ENCODE data around the gene C4orf50.

The C4orf50 gene

GRCh38 chr4:5906191-5906590, 112.0 kb downstream of the C4orf50 start:
- ChIA-PET POLR2A (no interaction called here), CTCF (interaction anchor here (1.2 kb wide), 1 partner anchor 12 kb away, joined by 3 read pairs; no protein-coding TSS in a partner anchor)
- no peak for TF ChIP-seq TARDBP (IDR thresholded peaks at IDR 0.05)
- TF ChIP-seq ELF4 (IDR thresholded peaks at IDR 0.05), result no peak
- TF ChIP-seq ZNF384 (IDR thresholded peaks at IDR 0.05), result no peak
- no peak for TF ChIP-seq FOXK2 (IDR thresholded peaks at IDR 0.05)
- no peak for TF ChIP-seq SP1 (IDR thresholded peaks at IDR 0.05)
- TF ChIP-seq FOXA1 (IDR thresholded peaks at IDR 0.05), result no peak
- no peak for TF ChIP-seq CTBP1 (IDR thresholded peaks at IDR 0.05; ENCODE audit: borderline replicate concordance)
- TF ChIP-seq BHLHE40 (IDR thresholded peaks at IDR 0.05; ENCODE audit: borderline replicate concordance), result no peak
- DNase-seq (ENCODE audit: extremely low spot score), result no peak

- POLR2A ChIA-PET, result no interaction called here
- CTCF ChIA-PET, result no interaction called here
- TF ChIP-seq CTBP1 (IDR thresholded peaks at IDR 0.05; ENCODE audit: borderline replicate concordance), result no peak
- no peak for TF ChIP-seq FOXK2 (IDR thresholded peaks at IDR 0.05)
- DNase-seq (ENCODE audit: extremely low spot score), result no peak
Measured at GRCh38 chr4:5905714-5906113, 112.5 kb downstream of the C4orf50 start.

GRCh38 chr4:5900844-5901243, 117.4 kb downstream of the C4orf50 start:
- no peak for DNase-seq (ENCODE audit: extremely low spot score)
- TF ChIP-seq FOXA1 (IDR thresholded peaks at IDR 0.05) (no peak), SUZ12 (IDR thresholded peaks at IDR 0.05) (no peak), CTBP1 (IDR thresholded peaks at IDR 0.05; ENCODE audit: borderline replicate concordance) (no peak), NFRKB (IDR thresholded peaks at IDR 0.05) (no peak), ZNF384 (IDR thresholded peaks at IDR 0.05) (no peak), HDGF (IDR thresholded peaks at IDR 0.05; ENCODE audit: borderline replicate concordance) (no peak), FOXK2 (IDR thresholded peaks at IDR 0.05) (no peak), TARDBP (IDR thresholded peaks at IDR 0.05) (no peak), ARNT (IDR thresholded peaks at IDR 0.05) (no peak), SP1 (IDR thresholded peaks at IDR 0.05) (no peak), ELF4 (IDR thresholded peaks at IDR 0.05) (no peak)
- CTCF ChIA-PET, result no interaction called here
- POLR2A ChIA-PET, result no interaction called here

- CTCF ChIA-PET, result no interaction called here
Measured at GRCh38 chr4:5899881-5900280, 118.3 kb downstream of the C4orf50 start.

GRCh38 chr4:5899396-5899795, 118.8 kb downstream of the C4orf50 start:
- TF ChIP-seq HDGF (IDR thresholded peaks at IDR 0.05; ENCODE audit: borderline replicate concordance), result no peak
- no peak for TF ChIP-seq ARNT (IDR thresholded peaks at IDR 0.05)
- TF ChIP-seq L3MBTL2 (conservative IDR thresholded peaks at IDR 0.05), result no peak
- TF ChIP-seq FOXM1 (IDR thresholded peaks at IDR 0.05; ENCODE audit: borderline replicate concordance), result no peak
- TF ChIP-seq SUZ12 (IDR thresholded peaks at IDR 0.05), result no peak
- no peak for TF ChIP-seq BHLHE40 (IDR thresholded peaks at IDR 0.05; ENCODE audit: borderline replicate concordance)
- POLR2A ChIA-PET, result no interaction called here
- CTCF ChIA-PET, result no interaction called here
- no peak for DNase-seq (ENCODE audit: extremely low spot score)

More at GRCh38 chr4:5899881-5900280, 118.3 kb downstream of the C4orf50 start:
- TF ChIP-seq SUZ12 (IDR thresholded peaks at IDR 0.05) (no peak), ZNF384 (IDR thresholded peaks at IDR 0.05) (no peak), TARDBP (IDR thresholded peaks at IDR 0.05) (no peak)
- no peak for DNase-seq (ENCODE audit: extremely low spot score)
- POLR2A ChIA-PET, result no interaction called here

- TF ChIP-seq L3MBTL2 (conservative IDR thresholded peaks at IDR 0.05) (no peak), SUZ12 (IDR thresholded peaks at IDR 0.05) (no peak), PKNOX1 (IDR thresholded peaks at IDR 0.05) (no peak), HDGF (IDR thresholded peaks at IDR 0.05; ENCODE audit: borderline replicate concordance) (no peak), FOXA1 (IDR thresholded peaks at IDR 0.05) (no peak), NFRKB (IDR thresholded peaks at IDR 0.05) (no peak), ZNF384 (IDR thresholded peaks at IDR 0.05) (no peak), LEF1 (IDR thresholded peaks at IDR 0.05; ENCODE audit: borderline replicate concordance) (no peak), FOXK2 (IDR thresholded peaks at IDR 0.05) (no peak), ARNT (IDR thresholded peaks at IDR 0.05) (no peak), TARDBP (IDR thresholded peaks at IDR 0.05) (no peak), ELF4 (IDR thresholded peaks at IDR 0.05) (no peak), SP1 (IDR thresholded peaks at IDR 0.05) (no peak)
- ChIA-PET CTCF (no interaction called here), POLR2A (no interaction called here)
- DNase-seq (ENCODE audit: extremely low spot score), result no peak
Measured at GRCh38 chr4:5897674-5898073, 120.6 kb downstream of the C4orf50 start.

- ChIA-PET CTCF (no interaction called here), POLR2A (no interaction called here)
- no peak for TF ChIP-seq FOXM1 (IDR thresholded peaks at IDR 0.05; ENCODE audit: borderline replicate concordance)
- no peak for TF ChIP-seq CTBP1 (IDR thresholded peaks at IDR 0.05; ENCODE audit: borderline replicate concordance)
- TF ChIP-seq FOXA1 (IDR thresholded peaks at IDR 0.05), result no peak
- TF ChIP-seq FOXK2 (IDR thresholded peaks at IDR 0.05), result no peak
- no peak for TF ChIP-seq ELF4 (IDR thresholded peaks at IDR 0.05)
- TF ChIP-seq PKNOX1 (IDR thresholded peaks at IDR 0.05), result no peak
- no peak for TF ChIP-seq SP1 (IDR thresholded peaks at IDR 0.05)
- no peak for TF ChIP-seq TARDBP (IDR thresholded peaks at IDR 0.05)
- TF ChIP-seq ZNF384 (IDR thresholded peaks at IDR 0.05), result no peak
- TF ChIP-seq NFRKB (IDR thresholded peaks at IDR 0.05), result no peak
- TF ChIP-seq ARNT (IDR thresholded peaks at IDR 0.05), result no peak
- TF ChIP-seq SUZ12 (IDR thresholded peaks at IDR 0.05), result no peak
- no peak for TF ChIP-seq L3MBTL2 (conservative IDR thresholded peaks at IDR 0.05)
- no peak for TF ChIP-seq HDGF (IDR thresholded peaks at IDR 0.05; ENCODE audit: borderline replicate concordance)
- DNase-seq (ENCODE audit: extremely low spot score), result no peak
Measured at GRCh38 chr4:5895287-5895686, 122.9 kb downstream of the C4orf50 start.

- TF ChIP-seq FOXK2 (IDR thresholded peaks at IDR 0.05), result no peak
- TF ChIP-seq HDGF (IDR thresholded peaks at IDR 0.05; ENCODE audit: borderline replicate concordance), result no peak
- no peak for TF ChIP-seq TARDBP (IDR thresholded peaks at IDR 0.05)
- ChIA-PET POLR2A (no interaction called here), CTCF (interaction anchor here (1.4 kb wide), 1 partner anchor 13 kb away, joined by 3 read pairs; no protein-coding TSS in a partner anchor)
- no peak for DNase-seq (ENCODE audit: extremely low spot score)
Measured at GRCh38 chr4:5894266-5894665, 124.0 kb downstream of the C4orf50 start.
